Renal cortex interstitium (tissue), 11 donors: ENCODE measurements around the gene CLEC11A. TPM values are rescaled to one million over a fixed set of nuclear protein-coding genes. Genes with fewer than 3 reads are reported as not detected.

Experiments used
- DNase-seq, 11 donors: peaks; one replicate each; pipeline ENCODE4 v3.0.0-alpha.2; 2013; ENCODE audit warnings: low read depth in 9 of 11, low spot score in 4 of 11; ENCODE audit errors: extremely low read depth in 1 of 11
- polyA plus RNA-seq, 3 donors: library from polyadenylated mRNA; unstranded; fragments of 120-200 nt; gene quantifications; one replicate each; pipeline ENCODE4 v1.2.1, GENCODE V29; 2013; ENCODE audit not compliant: insufficient read length in 3 of 3

The CLEC11A gene
- polyA plus RNA-seq, 3 donors: 18.5 to 37.9 (median 37.6) TPM

DNA sequence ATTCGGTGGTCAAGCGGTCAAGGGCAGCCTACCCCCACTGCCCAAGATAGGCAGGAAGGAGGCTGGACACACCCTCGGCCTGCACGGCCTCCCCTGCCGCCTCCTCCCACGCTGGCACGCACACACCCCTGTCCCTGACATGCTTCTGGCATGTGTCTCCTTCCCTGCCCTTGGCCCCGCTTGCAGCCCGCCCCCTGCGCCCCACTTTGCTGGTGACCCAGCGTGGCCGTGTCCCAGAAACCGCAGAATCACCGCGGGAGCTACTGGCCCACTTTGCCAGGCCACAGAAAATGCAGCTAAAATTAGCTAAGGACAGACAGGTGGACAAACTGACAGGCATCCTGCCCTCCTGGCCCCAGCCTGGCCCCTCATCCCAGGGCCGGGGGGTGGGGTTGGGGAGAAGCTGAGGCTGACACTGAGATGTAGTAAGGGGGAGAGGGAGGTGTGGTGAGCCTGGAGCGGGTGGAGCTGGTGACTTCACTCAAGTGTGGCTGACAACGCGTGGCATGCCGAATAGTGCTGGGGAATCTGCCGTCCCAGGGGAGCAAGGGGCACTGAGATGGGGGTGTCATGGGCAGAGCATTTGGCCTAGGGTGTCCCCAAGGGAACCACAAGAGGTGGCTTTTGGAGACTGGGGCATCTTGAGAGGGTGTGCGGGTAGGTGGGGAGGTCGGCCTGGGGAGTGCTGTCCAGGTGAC is 6.0 kb upstream of the CLEC11A start:
- DNase-seq: no peak

GRCh38 chr19:50717891-50718254 is 5.3 kb upstream of the CLEC11A start:
- DNase-seq: no peak

DNA sequence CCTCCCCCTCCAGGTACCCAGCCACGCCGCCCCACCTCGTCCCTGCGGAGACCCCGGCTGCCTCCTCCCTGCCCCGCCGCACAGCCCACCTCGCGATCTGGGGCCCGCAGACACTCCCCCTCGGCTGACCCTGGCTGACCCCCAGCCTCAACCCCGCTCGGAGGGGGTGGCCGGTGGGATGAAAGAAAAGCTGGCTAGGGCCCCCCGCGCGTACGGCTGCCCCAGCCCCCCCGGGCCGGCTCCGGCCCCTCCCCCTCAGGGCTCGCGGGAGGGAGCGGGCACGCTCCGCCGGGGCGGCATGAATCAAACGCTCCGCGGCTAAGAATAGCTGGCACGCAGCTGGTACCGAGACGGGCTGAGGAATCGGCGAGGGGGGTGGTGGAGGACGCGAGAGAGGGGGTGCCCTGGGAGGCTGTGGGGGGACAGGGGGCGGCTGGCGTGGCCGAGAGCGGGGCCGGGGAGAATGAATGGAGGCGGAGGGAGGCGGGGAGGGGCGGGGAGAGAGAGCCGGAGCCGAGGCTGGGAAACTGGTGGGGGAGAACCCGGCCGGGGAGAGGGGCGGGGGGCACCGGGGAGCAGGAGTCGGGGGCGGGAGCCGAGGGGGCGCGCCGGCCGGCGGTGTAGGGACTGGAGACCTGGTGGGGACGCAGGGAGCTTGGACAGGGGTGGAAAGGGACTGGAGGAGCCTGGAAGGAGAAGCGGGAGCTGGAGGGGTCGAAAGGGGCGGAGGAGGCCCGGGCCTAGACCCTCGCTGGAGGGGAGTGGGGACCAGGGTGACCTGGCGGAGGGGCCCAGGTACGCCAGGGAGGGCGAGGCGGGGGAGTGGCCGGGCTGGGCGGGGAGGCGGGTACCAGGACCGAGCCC is 4.7 kb upstream of the CLEC11A start:
- DNase-seq: no peak

- no peak for DNase-seq
Measured at GRCh38 chr19:50719119-50719435, 4.1 kb upstream of the CLEC11A start.

GRCh38 chr19:50719566-50719965 is 3.6 kb upstream of the CLEC11A start, which contains the start of gene SHANK1:
Gene SHANK1 (minus strand): TSS chr19:50719802. CDS start chr19:50716919, 2,883 bp downstream.
- no peak for DNase-seq

DNA sequence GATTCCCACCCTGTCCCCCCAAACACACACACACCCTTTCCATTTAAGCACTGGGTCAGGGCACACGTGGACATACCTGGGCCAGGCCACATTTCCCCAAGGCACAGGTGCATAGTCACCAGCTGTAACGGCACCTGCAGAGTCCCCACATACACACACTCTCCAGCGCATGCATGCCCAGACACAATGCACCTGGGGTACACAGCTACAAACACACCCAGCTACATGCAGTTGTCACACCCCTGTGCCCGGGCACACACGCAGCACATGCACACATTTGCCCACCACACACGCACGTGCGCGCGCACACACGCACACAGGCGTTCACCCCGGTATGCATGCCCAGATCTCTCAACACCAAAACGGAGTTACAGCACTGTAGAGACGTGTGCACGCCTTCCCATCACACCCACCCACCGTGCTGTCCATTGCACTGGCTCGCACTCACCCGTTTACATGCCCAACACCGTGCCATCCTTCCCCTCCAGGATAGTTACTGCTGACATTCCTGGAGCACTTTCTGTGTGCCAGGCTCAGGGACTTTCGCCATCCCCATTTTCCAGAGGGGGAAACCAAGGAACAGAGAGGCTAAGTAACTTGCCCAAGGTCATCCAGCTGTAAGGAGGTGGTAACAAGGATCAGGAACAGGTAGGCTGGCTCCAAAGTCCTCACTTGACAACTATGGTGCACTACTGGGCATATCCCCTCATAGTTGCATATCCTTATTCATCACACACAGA is 2.8 kb upstream of the CLEC11A start:
- DNase-seq: no peak

DNA sequence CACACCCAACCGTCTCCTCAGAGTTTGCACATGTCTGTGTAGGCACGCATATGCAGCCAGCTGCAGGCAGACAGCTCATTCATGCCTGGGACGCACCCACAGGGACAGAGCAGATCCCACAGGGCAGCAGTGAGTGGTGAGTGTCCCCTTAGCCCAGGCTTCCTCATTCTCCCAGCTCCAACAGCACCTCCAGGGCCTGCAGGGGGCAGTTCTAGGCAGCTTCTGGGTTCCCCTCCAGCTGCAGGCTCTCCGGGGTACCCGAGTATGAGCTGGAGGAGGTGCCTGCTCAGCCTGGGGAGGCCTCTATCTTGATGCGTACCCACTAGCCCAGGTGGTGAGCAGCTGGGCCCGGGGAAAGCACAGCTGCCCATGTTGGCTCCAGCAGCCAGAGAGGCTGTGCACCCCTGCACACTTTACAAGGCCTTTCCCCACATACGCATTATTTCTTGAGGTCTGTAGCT is 2.2 kb upstream of the CLEC11A start:
- DNase-seq: no peak

- no peak for DNase-seq
Measured at GRCh38 chr19:50721441-50722137, 1.6 kb upstream of the CLEC11A start.

GRCh38 chr19:50722201-50723013 is 757 bp upstream of the CLEC11A start:
- peak in 1 of 11 donors; percentile 66 for DNase-seq

GRCh38 chr19:50723735-50724521 is 764 bp downstream of the CLEC11A start:
- DNase-seq: no peak

- peak; percentile 98 to 100 (median 99) for DNase-seq
Measured at GRCh38 chr19:50724522-50725217, 1.5 kb downstream of the CLEC11A start.

DNA sequence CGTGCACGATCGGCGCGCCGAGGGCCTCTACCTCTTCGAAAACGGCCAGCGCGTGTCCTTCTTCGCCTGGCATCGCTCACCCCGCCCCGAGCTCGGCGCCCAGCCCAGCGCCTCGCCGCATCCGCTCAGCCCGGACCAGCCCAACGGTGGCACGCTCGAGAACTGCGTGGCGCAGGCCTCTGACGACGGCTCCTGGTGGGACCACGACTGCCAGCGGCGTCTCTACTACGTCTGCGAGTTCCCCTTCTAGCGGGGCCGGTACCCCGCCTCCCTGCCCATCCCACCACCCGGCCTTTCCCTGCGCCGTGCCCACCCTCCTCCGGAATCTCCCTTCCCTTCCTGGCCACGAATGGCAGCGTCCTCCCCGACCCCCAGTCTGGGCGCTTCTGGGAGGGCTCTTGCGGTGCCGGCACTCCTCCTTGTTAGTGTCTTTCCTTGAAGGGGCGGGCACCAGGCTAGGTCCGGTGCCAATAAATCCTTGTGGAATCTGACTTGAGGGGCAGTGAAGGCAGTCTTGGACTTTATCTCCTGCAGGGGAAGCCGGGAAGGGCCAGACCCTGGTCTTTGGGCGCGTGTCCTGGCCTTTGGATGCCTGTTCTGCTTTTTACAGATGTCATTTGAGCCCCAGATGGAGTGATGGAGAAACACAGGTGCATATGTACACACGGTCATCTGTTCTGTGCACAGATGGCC is 2.2 kb downstream of the CLEC11A start:
- no peak for DNase-seq

DNA sequence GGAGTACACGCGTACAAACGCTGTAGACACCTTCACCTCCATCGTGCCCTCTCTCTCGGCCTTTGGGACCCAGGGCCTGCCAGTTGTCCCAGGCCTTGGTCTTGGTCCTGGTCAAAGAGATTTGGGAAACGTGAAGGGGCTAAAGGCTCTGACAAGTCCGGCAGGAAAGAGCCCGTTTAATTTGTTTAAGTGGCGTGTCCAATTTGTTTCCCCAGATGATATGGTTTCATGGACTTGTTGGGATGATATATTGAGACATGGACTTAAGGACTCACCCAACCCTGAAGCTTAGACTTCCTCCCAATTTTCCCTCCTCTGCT is 2.7 kb downstream of the CLEC11A start:
- DNase-seq: no peak

DNA sequence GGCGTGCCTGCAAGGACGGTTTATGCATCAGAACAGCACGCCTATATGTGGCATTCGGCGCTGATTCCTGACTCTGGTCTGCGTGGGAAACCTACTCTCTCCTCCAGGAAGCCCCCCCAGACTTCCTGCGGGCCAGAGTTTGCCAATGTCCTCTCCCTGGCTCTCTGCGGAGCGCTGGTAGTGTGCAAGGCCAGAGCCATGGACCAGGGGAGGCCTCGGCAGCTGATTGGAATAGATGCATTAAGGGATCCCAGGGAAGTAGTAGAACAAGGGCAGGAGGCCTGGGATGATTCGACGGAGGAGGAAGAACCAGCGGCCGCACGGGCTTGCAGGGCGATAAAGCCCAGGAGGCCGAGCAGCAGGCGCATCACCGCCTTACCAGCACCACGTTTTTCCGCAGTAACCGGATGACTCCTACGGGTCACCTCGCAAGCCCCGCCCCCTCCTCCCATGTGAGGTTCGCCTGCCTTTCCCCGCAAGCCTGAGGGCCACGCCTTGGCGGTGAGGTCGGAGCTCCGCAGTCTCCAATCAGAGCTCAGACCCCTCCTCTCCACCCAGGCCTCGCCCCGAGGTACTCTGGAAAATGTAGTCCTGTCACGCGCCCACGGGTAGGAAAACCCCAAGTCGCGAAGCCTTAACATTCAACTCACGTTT is 5.0 kb downstream of the CLEC11A start:
- DNase-seq: peak in 8 of 11 donors; percentile 69 to 88 (median 78)

GRCh38 chr19:50729894-50730293 is 6.7 kb downstream of the CLEC11A start:
- DNase-seq: no peak

DNA sequence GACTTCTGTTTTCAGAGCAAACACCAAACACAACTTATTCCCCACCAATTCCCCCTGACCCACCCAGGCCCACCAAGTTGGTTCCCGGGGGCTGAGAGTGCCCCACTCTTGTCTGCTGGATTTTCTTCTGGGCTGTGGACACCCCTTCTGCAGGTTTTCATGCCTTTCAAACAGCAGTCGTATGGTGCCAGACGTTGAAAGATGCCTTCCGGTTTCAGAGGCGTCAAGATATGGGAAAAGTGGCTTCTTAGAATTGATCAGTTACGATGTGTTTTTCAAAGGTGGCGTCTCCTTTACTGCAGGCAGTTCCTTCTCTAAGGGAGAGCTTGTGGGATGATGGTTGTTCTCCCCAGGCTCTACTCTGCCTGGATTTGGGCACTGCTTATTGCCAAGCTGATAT is 12.7 kb downstream of the CLEC11A start:
- no peak for DNase-seq
